Measurements from ENCODE around the gene MSL1. TPM values are rescaled to one million over a fixed set of nuclear protein-coding genes. Genes with fewer than 3 reads are reported as not detected.

MSL1 gene
- polyA plus RNA-seq, 2 donors = 42.1 to 59.5 TPM

DNA sequence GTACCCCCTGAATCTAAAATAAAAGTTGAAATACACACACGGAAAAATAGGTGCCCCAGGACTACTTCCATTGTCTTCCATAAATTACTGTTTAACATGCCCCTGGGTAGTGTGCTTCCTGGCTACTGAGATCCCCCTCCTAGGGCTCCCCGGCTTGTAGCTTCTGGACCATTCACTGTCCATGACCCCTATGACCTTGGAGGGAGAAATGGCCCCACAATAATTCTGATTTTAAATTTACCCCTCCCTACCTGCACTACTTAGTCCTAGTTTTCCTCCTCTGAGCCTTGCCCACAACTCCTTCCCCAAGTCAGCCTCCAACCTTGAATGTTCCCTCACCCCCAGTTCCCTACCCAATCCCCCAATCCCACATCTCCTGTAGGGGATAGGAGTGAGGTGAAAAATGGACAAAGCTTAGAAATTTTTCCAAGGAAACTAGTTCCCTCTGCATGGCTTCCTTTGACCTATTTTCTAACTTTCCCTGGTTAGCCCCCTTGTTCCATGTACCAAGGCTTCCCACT is 9.5 kb upstream of the MSL1 start:
- H3K36me3 ChIP-seq (ENCODE audit: control insufficient read depth in 2 of 2, insufficient read depth in 2 of 2, low read length in 1 of 2) = no peaks in the 10 kb centered on the region
- no peak overlapping the region for H3K4me3 ChIP-seq (ENCODE audit: low read depth in 1 of 2, low read length in 2 of 2)
- peaks cover 8 to 14% of the 10 kb centered on the region in 2 donors for H3K4me1 ChIP-seq (ENCODE audit: control insufficient read depth in 2 of 2, insufficient read depth in 2 of 2, low read length in 1 of 2)
- WGBS, 2 donors = 6 to 9% methylated on average over 2 of the region's 2 CpGs
- H3K27me3 ChIP-seq (ENCODE audit: control insufficient read depth in 1 of 2, insufficient read depth in 2 of 2, low read length in 2 of 2) = no peaks in the 10 kb centered on the region
- peak overlapping the region; percentile 89 to 97 for H3K27ac ChIP-seq (ENCODE audit: low read depth in 2 of 2, low read length in 1 of 2)
- H3K9me3 ChIP-seq (ENCODE audit: control insufficient read depth in 2 of 2, insufficient read depth in 1 of 2, low read depth in 1 of 2, low read length in 1 of 2) = no peaks in the 10 kb centered on the region

DNA sequence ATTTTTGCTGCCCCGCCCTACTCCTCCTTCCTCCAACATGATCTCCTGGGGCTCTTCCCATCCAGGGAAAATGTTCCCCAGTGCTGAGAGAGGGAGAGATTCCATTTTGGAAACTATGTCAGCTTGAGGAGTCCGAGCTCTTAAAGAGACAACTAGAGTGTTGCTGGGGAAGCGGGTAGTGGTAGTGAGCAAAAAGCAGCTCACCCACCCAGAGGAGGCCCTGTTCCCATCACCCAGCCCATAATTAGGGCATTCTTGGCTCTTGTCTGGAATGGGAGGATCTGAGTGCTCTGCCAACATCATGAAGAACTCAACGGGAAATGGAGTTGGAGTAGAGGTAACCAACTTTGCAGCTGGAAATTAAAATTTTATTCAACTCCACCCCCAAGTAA is 9.1 kb upstream of the MSL1 start:
- WGBS, 2 donors = 34 to 45% methylated on average over 4 of the region's 4 CpGs
- Histone ChIP-seq H3K9me3 (ENCODE audit: control insufficient read depth in 2 of 2, insufficient read depth in 1 of 2, low read depth in 1 of 2, low read length in 1 of 2) (no peaks in the 10 kb centered on the region), H3K4me1 (ENCODE audit: control insufficient read depth in 2 of 2, insufficient read depth in 2 of 2, low read length in 1 of 2) (peaks cover 8 to 10% of the 10 kb centered on the region in 2 donors), H3K36me3 (ENCODE audit: control insufficient read depth in 2 of 2, insufficient read depth in 2 of 2, low read length in 1 of 2) (no peaks in the 10 kb centered on the region), H3K27me3 (ENCODE audit: control insufficient read depth in 1 of 2, insufficient read depth in 2 of 2, low read length in 2 of 2) (no peaks in the 10 kb centered on the region), H3K27ac (ENCODE audit: low read depth in 2 of 2, low read length in 1 of 2) (peak overlapping the region; percentile 89 to 97), H3K4me3 (ENCODE audit: low read depth in 1 of 2, low read length in 2 of 2) (no peak overlapping the region)

- H3K36me3 ChIP-seq (ENCODE audit: control insufficient read depth in 2 of 2, insufficient read depth in 2 of 2, low read length in 1 of 2) = no peaks in the 10 kb centered on the region
- peak overlapping the region; percentile 22 to 48 for H3K4me3 ChIP-seq (ENCODE audit: low read depth in 1 of 2, low read length in 2 of 2)
- no peaks in the 10 kb centered on the region for H3K27me3 ChIP-seq (ENCODE audit: control insufficient read depth in 1 of 2, insufficient read depth in 2 of 2, low read length in 2 of 2)
- H3K27ac ChIP-seq (ENCODE audit: low read depth in 2 of 2, low read length in 1 of 2) = peak overlapping the region; percentile 89 to 99
- 1% methylated on average over 17 of the region's 17 CpGs for WGBS, 2 donors
- H3K9me3 ChIP-seq (ENCODE audit: control insufficient read depth in 2 of 2, insufficient read depth in 1 of 2, low read depth in 1 of 2, low read length in 1 of 2) = no peaks in the 10 kb centered on the region
- peaks cover 8% of the 10 kb centered on the region in 2 donors for H3K4me1 ChIP-seq (ENCODE audit: control insufficient read depth in 2 of 2, insufficient read depth in 2 of 2, low read length in 1 of 2)
Observed at GRCh38 chr17:40113110-40113906, 8.5 kb upstream of the MSL1 start.

DNA sequence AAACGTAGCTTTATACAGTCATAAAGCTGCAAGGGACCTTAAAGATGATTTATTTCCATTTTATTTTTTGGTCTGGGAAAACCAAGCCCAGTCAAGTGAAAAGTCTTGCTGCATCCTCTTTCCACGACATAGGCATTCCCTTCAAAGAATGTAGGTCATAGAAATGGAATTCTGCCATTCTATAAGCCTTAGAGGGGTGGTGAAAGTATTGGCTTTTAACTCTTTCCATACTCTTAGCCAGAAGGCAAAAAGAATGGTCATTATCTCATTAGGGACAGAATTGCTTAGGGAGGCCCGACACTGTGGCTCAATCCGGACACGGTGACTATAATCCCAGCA is 7.9 kb upstream of the MSL1 start:
- Histone ChIP-seq H3K4me1 (ENCODE audit: control insufficient read depth in 2 of 2, insufficient read depth in 2 of 2, low read length in 1 of 2) (peaks cover 7 to 8% of the 10 kb centered on the region in 2 donors), H3K4me3 (ENCODE audit: low read depth in 1 of 2, low read length in 2 of 2) (peak overlapping the region in 1 of 2 donors; percentile 48), H3K27me3 (ENCODE audit: control insufficient read depth in 1 of 2, insufficient read depth in 2 of 2, low read length in 2 of 2) (no peaks in the 10 kb centered on the region), H3K9me3 (ENCODE audit: control insufficient read depth in 2 of 2, insufficient read depth in 1 of 2, low read depth in 1 of 2, low read length in 1 of 2) (no peaks in the 10 kb centered on the region), H3K27ac (ENCODE audit: low read depth in 2 of 2, low read length in 1 of 2) (peak overlapping the region; percentile 89 to 99), H3K36me3 (ENCODE audit: control insufficient read depth in 2 of 2, insufficient read depth in 2 of 2, low read length in 1 of 2) (no peaks in the 10 kb centered on the region)
- 36 to 46% methylated on average over 5 of the region's 5 CpGs for WGBS, 2 donors

DNA sequence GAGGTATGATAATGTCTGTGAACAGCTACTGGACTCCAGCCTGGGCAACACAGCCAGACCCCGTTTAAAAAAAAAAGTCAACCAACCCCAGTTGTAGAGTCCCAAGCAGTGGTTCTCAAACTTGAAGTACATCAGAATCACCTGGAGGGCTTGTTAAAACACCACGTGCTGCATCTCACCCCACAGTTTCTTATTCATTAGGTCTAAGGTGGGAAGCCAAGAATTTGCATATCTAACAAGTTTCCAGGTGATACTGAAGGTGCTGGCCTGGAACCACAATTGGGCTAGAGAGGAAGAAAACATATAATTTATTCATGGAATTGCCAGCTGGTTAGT is 6.7 kb upstream of the MSL1 start:
- H3K4me3 ChIP-seq (ENCODE audit: low read depth in 1 of 2, low read length in 2 of 2) = no peak overlapping the region
- WGBS, 2 donors = 63 to 64% methylated on average over 2 of the region's 2 CpGs
- no peak overlapping the region for H3K27ac ChIP-seq (ENCODE audit: low read depth in 2 of 2, low read length in 1 of 2)

DNA sequence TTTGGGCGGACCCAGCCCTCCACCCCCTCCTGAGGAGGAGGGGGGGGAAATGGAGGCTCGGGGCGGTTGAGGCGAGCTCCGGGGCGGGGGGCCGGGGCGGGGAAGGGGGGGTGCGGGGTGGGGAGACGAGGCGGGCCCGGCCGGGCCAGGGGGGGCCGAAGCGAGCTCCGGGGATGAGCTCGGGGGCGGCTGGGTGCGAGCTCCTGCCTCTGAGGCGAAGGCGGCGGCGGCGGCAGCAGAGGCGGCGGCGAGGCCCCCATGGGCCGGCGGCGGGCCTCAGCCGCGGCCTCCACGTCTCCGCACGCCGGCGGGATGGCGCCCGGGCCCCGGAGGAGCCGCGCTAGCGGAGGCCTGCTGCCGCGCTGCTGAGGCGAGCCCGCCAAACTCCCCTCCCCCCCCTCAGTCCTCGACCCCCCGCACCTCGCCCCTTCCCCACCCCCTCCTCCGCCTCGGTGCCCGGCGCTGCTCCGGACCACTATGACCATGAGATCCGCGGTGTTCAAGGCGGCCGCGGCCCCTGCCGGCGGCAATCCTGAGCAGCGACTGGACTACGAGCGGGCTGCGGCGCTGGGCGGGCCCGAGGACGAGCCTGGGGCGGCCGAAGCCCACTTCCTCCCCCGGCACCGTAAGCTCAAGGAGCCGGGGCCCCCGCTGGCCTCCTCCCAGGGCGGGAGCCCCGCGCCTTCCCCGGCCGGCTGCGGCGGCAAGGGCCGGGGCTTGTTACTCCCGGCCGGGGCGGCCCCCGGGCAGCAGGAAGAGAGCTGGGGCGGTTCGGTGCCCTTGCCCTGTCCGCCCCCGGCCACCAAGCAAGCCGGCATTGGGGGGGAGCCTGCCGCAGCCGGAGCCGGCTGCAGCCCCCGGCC is 596 bp downstream of the MSL1 start:
- H3K4me3 ChIP-seq (ENCODE audit: low read depth in 1 of 2, low read length in 2 of 2) = peak overlapping the region; percentile 88 to 93
- no peaks in the 10 kb centered on the region for H3K9me3 ChIP-seq (ENCODE audit: control insufficient read depth in 2 of 2, insufficient read depth in 1 of 2, low read depth in 1 of 2, low read length in 1 of 2)
- H3K27me3 ChIP-seq (ENCODE audit: control insufficient read depth in 1 of 2, insufficient read depth in 2 of 2, low read length in 2 of 2) = no peaks in the 10 kb centered on the region
- H3K36me3 ChIP-seq (ENCODE audit: control insufficient read depth in 2 of 2, insufficient read depth in 2 of 2, low read length in 1 of 2) = peaks cover 0 to 5% of the 10 kb centered on the region in 2 donors
- peaks cover 0 to 3% of the 10 kb centered on the region in 2 donors for H3K4me1 ChIP-seq (ENCODE audit: control insufficient read depth in 2 of 2, insufficient read depth in 2 of 2, low read length in 1 of 2)
- WGBS, 2 donors = 0 to 1% methylated on average over 46 to 97 of the region's 97 CpGs
- peak overlapping the region; percentile 95 to 98 for H3K27ac ChIP-seq (ENCODE audit: low read depth in 2 of 2, low read length in 1 of 2)

More for the DNA sequence above, 6.7 kb upstream of the MSL1 start:
- Histone ChIP-seq H3K4me1 (ENCODE audit: control insufficient read depth in 2 of 2, insufficient read depth in 2 of 2, low read length in 1 of 2) (peaks cover 5 to 8% of the 10 kb centered on the region in 2 donors), H3K27me3 (ENCODE audit: control insufficient read depth in 1 of 2, insufficient read depth in 2 of 2, low read length in 2 of 2) (no peaks in the 10 kb centered on the region), H3K36me3 (ENCODE audit: control insufficient read depth in 2 of 2, insufficient read depth in 2 of 2, low read length in 1 of 2) (no peaks in the 10 kb centered on the region), H3K9me3 (ENCODE audit: control insufficient read depth in 2 of 2, insufficient read depth in 1 of 2, low read depth in 1 of 2, low read length in 1 of 2) (no peaks in the 10 kb centered on the region)

- Histone ChIP-seq H3K9me3 (ENCODE audit: control insufficient read depth in 2 of 2, insufficient read depth in 1 of 2, low read depth in 1 of 2, low read length in 1 of 2) (no peaks in the 10 kb centered on the region), H3K27ac (ENCODE audit: low read depth in 2 of 2, low read length in 1 of 2) (peak overlapping the region; percentile 95 to 98), H3K4me3 (ENCODE audit: low read depth in 1 of 2, low read length in 2 of 2) (peak overlapping the region; percentile 88 to 93), H3K4me1 (ENCODE audit: control insufficient read depth in 2 of 2, insufficient read depth in 2 of 2, low read length in 1 of 2) (peaks cover 0 to 3% of the 10 kb centered on the region in 2 donors), H3K36me3 (ENCODE audit: control insufficient read depth in 2 of 2, insufficient read depth in 2 of 2, low read length in 1 of 2) (peaks cover 0 to 6% of the 10 kb centered on the region in 2 donors), H3K27me3 (ENCODE audit: control insufficient read depth in 1 of 2, insufficient read depth in 2 of 2, low read length in 2 of 2) (no peaks in the 10 kb centered on the region)
- 0 to 1% methylated on average over 35 to 43 of the region's 43 CpGs for WGBS, 2 donors
Observed at GRCh38 chr17:40122999-40123810, 1.4 kb downstream of the MSL1 start.

GRCh38 chr17:40123811-40124114 is 2.0 kb downstream of the MSL1 start:
- WGBS, 2 donors = 0% methylated on average over 2 of the region's 2 CpGs
- Histone ChIP-seq H3K4me3 (ENCODE audit: low read depth in 1 of 2, low read length in 2 of 2) (peak overlapping the region; percentile 88 to 93), H3K27ac (ENCODE audit: low read depth in 2 of 2, low read length in 1 of 2) (peak overlapping the region; percentile 95 to 98), H3K27me3 (ENCODE audit: control insufficient read depth in 1 of 2, insufficient read depth in 2 of 2, low read length in 2 of 2) (no peaks in the 10 kb centered on the region), H3K9me3 (ENCODE audit: control insufficient read depth in 2 of 2, insufficient read depth in 1 of 2, low read depth in 1 of 2, low read length in 1 of 2) (no peaks in the 10 kb centered on the region), H3K36me3 (ENCODE audit: control insufficient read depth in 2 of 2, insufficient read depth in 2 of 2, low read length in 1 of 2) (peaks cover 0 to 6% of the 10 kb centered on the region in 2 donors), H3K4me1 (ENCODE audit: control insufficient read depth in 2 of 2, insufficient read depth in 2 of 2, low read length in 1 of 2) (peaks cover 0 to 3% of the 10 kb centered on the region in 2 donors)
